Transverse colon (tissue), 4 donors: ENCODE results near the gene CENPB. TPM values are rescaled to one million over a fixed set of nuclear protein-coding genes. Genes with fewer than 3 reads are reported as not detected.

Source experiments
- DNase-seq: peaks from one replicate; pipeline ENCODE4 v3.0.0-alpha.2; 2019
- H3K27ac ChIP-seq, 4 donors: fragments of 200-600 bp; sonication (generic); 2 replicates each; pipeline ENCODE4 v1.5.1; 2016 to 2018; ENCODE audit warnings: inconsistent platforms in 4 of 4
- H3K27me3 ChIP-seq: fragments of 200-600 bp; sonication (generic); 2 replicates; pipeline ENCODE4 v1.5.1; 2017; ENCODE audit warnings: inconsistent platforms
- H3K36me3 ChIP-seq, 4 donors: fragments of 200-600 bp; sonication (generic); 2 replicates each; pipeline ENCODE4 v1.5.1; 2017 to 2019; ENCODE audit warnings: inconsistent platforms in 4 of 4
- H3K4me1 ChIP-seq, 4 donors: fragments of 200-600 bp; sonication (generic); 2 replicates each; pipeline ENCODE4 v1.5.1; 2017 to 2020; ENCODE audit warnings: inconsistent platforms in 4 of 4
- H3K4me3 ChIP-seq, 4 donors: fragments of 200-600 bp; sonication (generic); 1 replicate in 1 of 4; 2 replicates in 3 of 4; pipeline versions ENCODE4 v1.5.1 to v1.6.1; 2017 to 2019; ENCODE audit warnings: inconsistent platforms in 4 of 4
- H3K9me3 ChIP-seq, 2 donors: fragments of 200-600 bp; sonication (generic); 2 replicates each; pipeline ENCODE4 v1.5.1; 2017 to 2019; ENCODE audit warnings: inconsistent platforms in 2 of 2
- EP300 ChIP-seq: sonication (generic); formaldehyde crosslinking; IDR thresholded peaks from one replicate; pipeline ENCODE4 v1.6.1; 2017; ENCODE audit warnings: antibody characterized with exemption, low read depth
- POLR2A ChIP-seq: fragments of 450-650 bp; IDR thresholded peaks from one replicate; pipeline ENCODE4 v1.6.1; 2016; ENCODE audit warnings: antibody characterized with exemption, mild to moderate bottlenecking, moderate library complexity
- POLR2AphosphoS5 ChIP-seq, 3 donors: sonication (generic); formaldehyde crosslinking; IDR thresholded peaks; one replicate each; pipeline ENCODE4 v1.6.1; 2016; ENCODE audit warnings: antibody characterized with exemption in 3 of 3
- WGBS, 2 donors: methylation state at CpG; one replicate each; pipeline ENCODE4 v1.1.5; 2018; ENCODE audit warnings: low coverage in 1 of 2; 5-methylcytosine and 5-hydroxymethylcytosine counted together
- in situ Hi-C, 4 donors: fragments of 200-750 bp; cut with MboI; loops; one replicate each; pipeline versions ENCODE4 v1.15.0 to v1.15.1; 2017; ENCODE audit warnings: low sequenced_read_pairs in 3 of 4, low pct_ligation_motif_present in 1 of 4, low pct_unique_long_range_greater_than_20kb in 1 of 4
- intact Hi-C: fragments of 100-400 bp; cut with DNase I; formaldehyde crosslinking; loops from one replicate; pipeline ENCODE4 v1.15.1; 2023; ENCODE audit warnings: low total_unique reads
- total RNA-seq, 4 donors: library from RNA; depleted of rRNA; stranded (reverse); fragments of >200 nt; gene quantifications; one replicate each; pipeline ENCODE4 v1.1.0, GENCODE V29; 2016
- TF ChIP-seq, protein P1 (sequence below), 5 experiments: fragments of 200-600 bp in 3 of 5; fragments of 450-650 bp in 2 of 5; sonication (generic) in 3 of 5; IDR thresholded peaks; 1 replicate in 2 of 5; 2 replicates in 3 of 5; pipeline ENCODE4 v1.5.1; 2016 to 2017; ENCODE audit warnings: antibody characterized with exemption in 5 of 5, inconsistent platforms in 3 of 5, mild to moderate bottlenecking in 2 of 5, moderate library complexity in 1 of 5

The CENPB gene
- total RNA-seq, 4 donors from 2014 or later, result 66.6 to 83.1 (median 72.8) TPM

DNA sequence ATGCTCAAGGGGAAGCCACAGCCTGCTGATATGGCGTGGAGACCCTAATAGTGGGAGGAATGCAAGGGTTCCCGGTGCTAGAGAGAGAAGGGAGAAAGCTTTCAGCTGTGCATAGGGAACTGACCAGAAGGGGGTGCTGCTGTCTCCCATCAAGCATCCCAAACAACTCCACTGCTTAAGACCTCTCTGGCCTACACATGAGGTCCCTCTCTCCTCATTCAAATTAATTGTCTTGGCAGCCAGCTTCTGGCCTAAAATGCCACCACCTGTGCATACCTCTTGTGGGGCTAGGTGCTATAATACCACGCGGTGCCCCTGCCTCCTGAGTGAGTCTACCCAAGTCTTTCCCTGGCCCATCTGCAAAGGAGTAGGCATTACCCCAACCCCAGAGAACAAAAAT, 33.4 kb downstream of the CENPB start:
- H3K4me3 ChIP-seq, result no peak overlapping the region
- no peaks in the 10 kb centered on the region for H3K9me3 ChIP-seq
- in situ Hi-C loops, result no loop called here
- no peak overlapping the region for H3K27ac ChIP-seq
- H3K36me3 ChIP-seq, result no peaks in the 10 kb centered on the region
- TF ChIP-seq, protein P1, sequence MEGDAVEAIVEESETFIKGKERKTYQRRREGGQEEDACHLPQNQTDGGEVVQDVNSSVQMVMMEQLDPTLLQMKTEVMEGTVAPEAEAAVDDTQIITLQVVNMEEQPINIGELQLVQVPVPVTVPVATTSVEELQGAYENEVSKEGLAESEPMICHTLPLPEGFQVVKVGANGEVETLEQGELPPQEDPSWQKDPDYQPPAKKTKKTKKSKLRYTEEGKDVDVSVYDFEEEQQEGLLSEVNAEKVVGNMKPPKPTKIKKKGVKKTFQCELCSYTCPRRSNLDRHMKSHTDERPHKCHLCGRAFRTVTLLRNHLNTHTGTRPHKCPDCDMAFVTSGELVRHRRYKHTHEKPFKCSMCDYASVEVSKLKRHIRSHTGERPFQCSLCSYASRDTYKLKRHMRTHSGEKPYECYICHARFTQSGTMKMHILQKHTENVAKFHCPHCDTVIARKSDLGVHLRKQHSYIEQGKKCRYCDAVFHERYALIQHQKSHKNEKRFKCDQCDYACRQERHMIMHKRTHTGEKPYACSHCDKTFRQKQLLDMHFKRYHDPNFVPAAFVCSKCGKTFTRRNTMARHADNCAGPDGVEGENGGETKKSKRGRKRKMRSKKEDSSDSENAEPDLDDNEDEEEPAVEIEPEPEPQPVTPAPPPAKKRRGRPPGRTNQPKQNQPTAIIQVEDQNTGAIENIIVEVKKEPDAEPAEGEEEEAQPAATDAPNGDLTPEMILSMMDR (IDR thresholded peaks at IDR 0.05), result peak; percentile 67 to 78 (median 73)
- TF ChIP-seq EP300, result no peak
- DNase-seq, result peak; percentile 69
- intact Hi-C loops, result no loop called here
- H3K27me3 ChIP-seq, result peaks cover 16% of the 10 kb centered on the region
- WGBS, 2 donors, result 34 to 48% methylated on average over 4 of the region's 4 CpGs
- peaks cover 2 to 20% (median 10%) of the 10 kb centered on the region in 4 donors for H3K4me1 ChIP-seq

DNA sequence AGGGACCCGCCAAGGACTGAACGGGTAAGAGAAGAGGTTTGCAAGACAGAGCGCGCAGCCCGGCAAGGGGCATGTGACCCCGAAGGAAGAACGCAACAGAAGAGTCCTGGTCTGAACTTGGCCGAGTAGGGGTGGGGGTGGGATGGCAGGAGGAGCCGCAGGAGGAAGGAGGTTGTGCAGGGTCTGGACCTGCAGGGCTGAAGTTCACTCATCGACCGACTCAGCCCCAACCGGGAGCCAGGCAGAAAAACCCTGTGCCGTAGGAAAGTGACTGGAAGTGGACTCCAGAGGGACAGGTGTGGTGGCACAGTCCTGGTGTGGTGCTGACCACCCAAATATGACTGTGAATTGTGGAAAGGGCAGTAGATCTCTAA, 34.2 kb downstream of the CENPB start:
- intact Hi-C loops, result no loop called here
- H3K9me3 ChIP-seq, result no peaks in the 10 kb centered on the region
- no peak for DNase-seq
- peak overlapping the region in 1 of 4 donors; percentile 34 for H3K27ac ChIP-seq
- H3K4me3 ChIP-seq, result peak overlapping the region in 3 of 4 donors; percentile 12 to 47 (median 36)
- WGBS, 2 donors, result 37% methylated on average over 13 of the region's 13 CpGs; no CpG with 5 or more reads in 1 of the 2 donors
- in situ Hi-C loops, result no loop called here
- TF ChIP-seq, protein P1 (IDR thresholded peaks at IDR 0.05), result no peak
- TF ChIP-seq POLR2A (no peak), EP300 (no peak), POLR2AphosphoS5 (IDR thresholded peaks at IDR 0.05) (no peak)
- peaks cover 2 to 20% (median 10%) of the 10 kb centered on the region in 4 donors for H3K4me1 ChIP-seq
- H3K36me3 ChIP-seq, result no peaks in the 10 kb centered on the region
- peaks cover 16% of the 10 kb centered on the region for H3K27me3 ChIP-seq

DNA sequence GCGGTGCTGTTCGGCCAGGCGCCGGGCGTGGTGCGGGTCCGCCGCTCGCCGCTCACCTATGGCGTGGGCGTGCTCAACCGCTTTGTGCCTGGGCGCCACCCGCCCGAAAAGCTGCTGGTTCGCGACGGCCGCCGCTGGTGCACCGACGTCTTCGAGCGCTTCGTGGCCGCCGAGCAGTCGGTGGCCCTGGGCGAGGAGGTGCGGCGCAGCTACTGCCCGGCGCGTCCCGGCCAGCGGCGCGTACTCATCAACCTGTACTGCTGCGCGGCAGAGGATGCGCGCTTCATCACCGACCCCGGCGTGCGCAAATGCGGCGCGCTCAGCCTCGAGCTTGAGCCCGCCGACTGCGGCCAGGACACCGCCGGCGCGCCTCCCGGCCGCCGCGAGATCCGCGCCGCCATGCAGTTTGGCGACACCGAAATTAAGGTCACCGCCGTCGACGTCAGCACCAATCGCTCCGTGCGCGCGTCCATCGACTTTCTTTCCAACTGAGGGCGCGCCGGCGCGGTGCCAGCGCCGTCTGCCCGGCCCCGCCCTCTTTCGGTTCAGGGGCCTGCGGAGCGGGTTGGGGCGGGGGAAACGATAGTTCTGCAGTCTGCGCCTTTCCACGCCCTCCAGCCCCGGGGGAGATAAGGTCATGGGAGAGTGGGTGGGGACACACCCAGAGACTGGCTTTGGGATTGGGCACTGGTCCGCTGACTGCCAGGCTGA, 34.7 kb downstream of the CENPB start:
- no peak for TF ChIP-seq EP300
- TF ChIP-seq, protein P1 (IDR thresholded peaks at IDR 0.05), result no peak
- WGBS, 2 donors, result 45% methylated on average over 95 of the region's 95 CpGs; no CpG with 5 or more reads in 1 of the 2 donors
- H3K4me3 ChIP-seq, result peak overlapping the region in 3 of 4 donors; percentile 12 to 47 (median 36)
- peaks cover 2 to 20% (median 10%) of the 10 kb centered on the region in 4 donors for H3K4me1 ChIP-seq
- peaks cover 16% of the 10 kb centered on the region for H3K27me3 ChIP-seq
- peak; percentile 68 for DNase-seq
- H3K36me3 ChIP-seq, result no peaks in the 10 kb centered on the region
- intact Hi-C loops, result no loop called here
- peak overlapping the region in 1 of 4 donors; percentile 7 for H3K27ac ChIP-seq
- no peaks in the 10 kb centered on the region for H3K9me3 ChIP-seq
- in situ Hi-C loops, result no loop called here

DNA sequence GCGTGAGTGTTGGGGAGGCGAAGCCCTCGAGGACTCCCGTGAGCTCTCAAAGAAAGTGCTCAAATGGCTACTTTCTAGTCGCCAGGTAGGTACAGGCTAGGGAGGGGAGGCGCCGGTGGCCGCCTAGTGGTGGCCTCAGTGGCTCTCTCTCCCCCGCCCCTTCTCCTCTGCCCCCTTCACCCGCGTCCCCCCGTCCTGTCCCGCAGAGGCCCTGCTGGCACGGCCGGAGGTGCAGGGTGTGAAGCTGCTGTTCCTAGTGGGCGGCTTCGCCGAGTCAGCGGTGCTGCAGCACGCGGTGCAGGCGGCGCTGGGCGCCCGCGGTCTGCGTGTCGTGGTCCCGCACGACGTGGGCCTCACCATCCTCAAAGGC, 35.2 kb downstream of the CENPB start:
- in situ Hi-C loops (no loop called here), intact Hi-C loops (no loop called here)
- Histone ChIP-seq H3K27ac (no peak overlapping the region), H3K27me3 (peaks cover 16% of the 10 kb centered on the region), H3K9me3 (no peaks in the 10 kb centered on the region), H3K4me1 (peaks cover 2 to 20% (median 10%) of the 10 kb centered on the region in 4 donors), H3K36me3 (no peaks in the 10 kb centered on the region), H3K4me3 (peak overlapping the region in 2 of 4 donors; percentile 36 to 47)
- no peak for TF ChIP-seq POLR2AphosphoS5 (IDR thresholded peaks at IDR 0.05)
- TF ChIP-seq EP300, result no peak
- TF ChIP-seq, protein P1 (IDR thresholded peaks at IDR 0.05), result no peak
- DNase-seq, result no peak
- WGBS, 2 donors, result 61 to 71% methylated on average over 4 to 31 of the region's 31 CpGs
